ENCODE data around the gene DLGAP1.
A peak's percentile ranks its signal among the peaks of the same experiment; 100 is the strongest.
"Not testable (repeated sequence)": the region's sequence is repeated elsewhere in the genome, so short reads cannot be mapped to it uniquely, and the experiment has no call there.

DLGAP1 gene

GRCh38 chr18:3709205-3709604 lies 745.9 kb downstream of the DLGAP1 start:
- DNase-seq = no peak

GRCh38 chr18:3706279-3707097 lies 748.6 kb downstream of the DLGAP1 start:
- DNase-seq = peak; percentile 33

- DNase-seq = peak; percentile 29
Measured at GRCh38 chr18:3704556-3705344, 750.4 kb downstream of the DLGAP1 start.

- peak; percentile 70 for DNase-seq
Measured at GRCh38 chr18:3703732-3704176, 751.4 kb downstream of the DLGAP1 start.

- not testable (repeated sequence) for DNase-seq
Measured at GRCh38 chr18:3699707-3700567, 755.2 kb downstream of the DLGAP1 start.

- DNase-seq = not testable (repeated sequence)
Measured at GRCh38 chr18:3694030-3694778, 760.9 kb downstream of the DLGAP1 start.

GRCh38 chr18:3693410-3693809 lies 761.7 kb downstream of the DLGAP1 start:
- DNase-seq = no peak

GRCh38 chr18:3692691-3693090 lies 762.4 kb downstream of the DLGAP1 start:
- no peak for DNase-seq

- DNase-seq = no peak
Measured at GRCh38 chr18:3692113-3692621, 762.9 kb downstream of the DLGAP1 start.

- DNase-seq = no peak
Measured at GRCh38 chr18:3691705-3692104, 763.4 kb downstream of the DLGAP1 start.

GRCh38 chr18:3690764-3691066 lies 764.4 kb downstream of the DLGAP1 start:
- DNase-seq = no peak

- DNase-seq = no peak
Measured at GRCh38 chr18:3689986-3690763, 764.9 kb downstream of the DLGAP1 start.

GRCh38 chr18:3689091-3689490 lies 766.0 kb downstream of the DLGAP1 start:
- DNase-seq = no peak

GRCh38 chr18:3688690-3689089 lies 766.4 kb downstream of the DLGAP1 start:
- peak; percentile 100 for DNase-seq

GRCh38 chr18:3683483-3683882 lies 771.6 kb downstream of the DLGAP1 start:
- DNase-seq = peak; percentile 34

- DNase-seq = no peak
Measured at GRCh38 chr18:3682061-3682460, 773.0 kb downstream of the DLGAP1 start.

- DNase-seq = no peak
Measured at GRCh38 chr18:3679241-3679640, 775.9 kb downstream of the DLGAP1 start.

- no peak for DNase-seq
Measured at GRCh38 chr18:3675994-3676393, 779.1 kb downstream of the DLGAP1 start.

GRCh38 chr18:3675446-3675845 lies 779.7 kb downstream of the DLGAP1 start:
- DNase-seq = peak; percentile 50

- no peak for DNase-seq
Measured at GRCh38 chr18:3671176-3671575, 783.9 kb downstream of the DLGAP1 start.

- no peak for DNase-seq
Measured at GRCh38 chr18:3669376-3669775, 785.7 kb downstream of the DLGAP1 start.

All from fibroblast of skin of right biceps (primary cell).